Fibroblast of peridontal ligament (primary cell): Measurements from ENCODE around the gene ELAVL1.
"Not testable (repeated sequence)": the region's sequence is repeated elsewhere in the genome, so short reads cannot be mapped to it uniquely, and the experiment has no call there.

Source experiments
- DNase-seq: peaks from one replicate; pipeline ENCODE4 v3.0.0-alpha.2; 2010; ENCODE audit errors: extremely low read depth

The ELAVL1 gene

DNA sequence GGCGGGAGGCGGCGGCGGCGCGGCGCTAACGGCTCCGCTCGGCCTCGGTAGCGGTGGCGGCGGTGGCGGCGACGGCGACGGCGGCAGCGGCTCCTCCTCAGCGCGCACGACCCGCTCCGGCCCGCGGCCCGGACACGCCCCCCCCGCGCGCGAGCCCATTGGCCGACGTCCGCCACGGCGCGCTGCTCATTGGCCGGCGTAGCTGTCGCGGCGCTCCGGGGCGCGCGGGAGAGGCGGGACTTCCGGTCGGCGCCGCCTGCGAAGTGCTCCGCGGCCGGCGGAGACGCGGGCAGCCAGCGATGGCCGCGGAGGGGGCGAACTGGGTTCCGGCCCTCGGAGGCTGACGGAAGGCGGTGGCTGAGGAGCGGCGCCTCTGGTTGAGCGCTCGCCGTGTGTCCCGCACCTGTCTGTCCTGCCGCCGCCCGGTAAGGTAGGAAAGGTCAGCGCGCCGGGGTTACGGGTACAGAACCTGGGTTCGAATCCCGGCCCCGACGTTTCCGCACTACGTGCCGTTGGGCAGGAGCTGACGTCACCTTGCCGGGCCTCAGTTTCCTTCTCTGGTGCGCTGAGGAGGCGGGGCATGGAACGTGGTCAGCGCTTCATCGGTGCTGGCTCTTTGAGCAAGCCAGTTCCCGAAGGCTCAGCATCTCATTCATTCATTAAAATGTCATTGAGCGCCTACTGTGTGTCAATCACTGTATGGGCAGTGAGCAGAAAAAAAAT, at the start of gene ELAVL1:
TSS of gene ELAVL1 (minus strand) at position 108 of the 723 bp plus-strand sequence. CDS start 13,826 bp downstream, outside the sequence.
- peak; percentile 79 for DNase-seq

DNA sequence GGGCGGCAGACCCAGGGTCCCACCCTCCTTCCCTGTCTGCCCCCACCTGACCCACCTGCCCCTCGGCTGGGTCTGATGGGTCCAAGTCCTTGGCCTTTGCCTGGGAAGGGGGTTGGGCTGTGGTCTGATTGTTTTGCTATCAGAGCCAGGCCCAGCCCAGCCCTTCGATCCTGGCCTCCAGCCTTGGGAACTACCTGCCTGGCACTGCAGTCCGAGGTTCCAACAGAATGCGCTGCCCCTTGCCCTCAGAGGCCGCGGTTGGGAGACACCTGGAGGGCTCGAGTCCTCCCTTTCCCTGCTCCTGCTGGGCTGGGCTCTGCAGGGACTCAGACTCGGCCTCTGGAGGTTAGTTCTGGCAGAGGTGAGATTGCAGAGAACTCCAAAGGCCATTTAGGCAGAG, 48.7 kb upstream of the ELAVL1 start:
- DNase-seq: no peak

DNA sequence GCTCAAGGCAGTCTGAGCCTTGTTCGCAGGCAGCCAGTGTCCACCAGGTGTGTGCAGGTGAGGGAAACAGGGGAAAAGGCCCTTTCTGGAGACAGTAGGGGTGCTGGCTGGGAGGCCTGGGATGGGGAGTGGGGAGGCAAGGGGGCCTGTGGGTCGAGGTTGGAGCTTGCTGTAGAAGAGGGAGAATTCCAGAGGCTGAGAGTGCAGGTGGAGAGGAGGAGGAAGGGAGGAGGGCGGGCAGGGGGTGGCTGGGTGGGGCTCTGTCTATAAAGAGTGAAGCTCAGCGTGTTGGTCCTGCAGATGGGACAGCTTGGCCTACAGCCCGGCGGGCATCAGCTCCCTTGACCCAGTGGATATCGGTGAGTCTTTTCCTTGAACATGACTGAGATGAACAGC, 47.0 kb upstream of the ELAVL1 start, which contains the start of gene CCL25:
TSS of gene CCL25 (plus strand) at position 297 of the 396 bp plus-strand sequence. CDS start 290 bp downstream, outside the sequence.
- no peak for DNase-seq

DNA sequence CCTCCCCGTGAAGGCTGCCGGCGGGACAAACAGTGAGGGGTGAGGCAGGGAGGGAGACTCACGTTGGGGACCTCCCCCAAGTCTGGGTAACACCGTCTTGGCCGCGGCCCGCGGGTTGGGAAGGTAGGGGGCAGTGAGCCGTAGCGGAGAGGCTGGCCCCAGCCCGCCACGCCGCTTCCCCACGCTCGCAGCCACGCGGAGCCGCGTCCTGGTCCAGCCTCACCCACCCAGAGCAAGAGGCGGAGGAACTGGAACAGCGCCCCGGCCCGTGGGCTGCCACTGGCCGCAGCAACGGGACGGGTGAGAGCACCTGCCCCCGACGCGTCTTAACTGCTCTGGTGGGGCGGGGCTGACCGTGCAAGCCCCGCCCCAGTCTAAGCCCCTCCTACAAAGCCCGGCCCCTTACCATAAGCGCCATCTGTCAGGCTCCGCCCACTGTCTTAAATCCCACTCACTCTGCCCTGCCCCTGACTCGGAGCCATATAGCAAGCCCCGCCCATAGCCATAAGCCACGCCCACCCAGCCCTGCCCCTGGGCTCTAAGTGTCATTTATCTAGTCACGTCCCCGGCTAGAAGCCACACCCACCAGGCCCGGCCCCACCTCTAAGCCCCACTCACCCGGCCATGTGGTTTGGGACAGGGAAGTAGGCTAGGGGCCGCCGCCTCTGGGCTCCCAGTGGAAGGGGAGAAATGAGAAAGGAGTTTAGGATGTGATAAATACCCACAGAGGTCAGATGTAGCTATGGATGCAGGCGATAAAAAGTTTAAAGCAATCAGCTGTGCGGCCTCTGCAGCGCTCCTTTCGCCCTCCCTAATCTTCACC, 45.0 kb upstream of the ELAVL1 start:
- peak; percentile 11 for DNase-seq

DNA sequence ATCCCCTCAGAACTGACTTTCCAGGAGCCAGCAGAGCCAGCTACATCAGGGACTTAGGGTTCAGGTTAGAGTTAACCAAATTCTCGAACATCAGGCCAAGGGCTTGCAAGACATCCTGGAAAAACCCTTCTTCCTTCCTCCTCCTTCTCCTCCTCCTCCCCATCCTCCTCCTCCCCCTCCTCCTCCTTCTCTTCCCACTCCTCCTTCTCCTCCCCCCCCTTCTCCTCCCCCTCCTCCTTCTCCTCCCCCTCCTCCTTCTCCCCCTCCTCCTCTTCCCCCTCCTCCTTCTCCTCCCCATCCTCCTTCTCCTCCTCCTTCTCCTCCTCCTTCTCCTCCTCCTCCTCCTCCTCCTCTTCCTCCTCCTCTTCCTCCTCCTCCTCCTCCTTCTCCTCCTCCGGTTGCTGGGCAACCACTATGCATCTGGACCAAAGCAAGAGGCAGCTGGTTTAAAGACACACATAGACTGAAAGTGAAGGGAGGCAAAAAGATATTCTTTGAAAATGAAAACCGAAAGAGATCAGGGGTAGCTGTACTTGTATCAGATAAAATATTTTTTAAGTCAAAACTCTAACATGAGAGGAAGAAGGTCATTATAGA, 41.2 kb upstream of the ELAVL1 start:
- DNase-seq: no peak

DNA sequence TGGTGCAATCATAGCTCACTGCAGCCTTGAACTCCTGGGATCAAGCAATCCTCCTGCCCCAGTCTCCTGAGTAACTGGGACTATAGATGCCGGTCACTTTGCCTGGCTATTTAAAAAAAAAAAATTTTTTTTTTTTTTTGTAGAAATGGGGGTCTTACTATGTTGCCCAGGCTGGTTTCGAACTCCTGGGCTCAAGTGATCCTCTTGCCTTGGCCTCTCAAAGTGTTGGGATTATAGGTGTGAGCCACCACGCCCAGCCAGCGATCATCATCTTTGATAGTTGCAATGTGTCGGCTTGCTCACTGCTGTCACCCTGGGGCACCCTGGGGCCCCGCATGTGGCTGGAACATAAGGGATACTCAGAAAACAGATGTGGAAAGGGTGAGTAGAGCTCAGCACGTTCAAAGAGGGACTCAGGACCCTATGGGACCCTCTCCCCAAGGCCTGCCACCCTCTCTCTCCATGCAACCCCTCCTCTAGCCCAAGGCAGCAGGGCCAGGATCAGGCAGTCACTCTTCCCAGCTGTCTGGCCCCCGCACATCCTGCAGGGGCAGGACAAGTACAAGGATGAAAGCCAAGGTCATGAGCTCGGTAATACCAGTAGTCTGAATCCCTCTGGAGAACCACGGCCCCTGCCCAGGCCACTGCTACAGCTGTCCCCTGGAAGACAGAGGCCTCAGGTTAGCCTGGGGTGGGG, 40.6 kb upstream of the ELAVL1 start:
- no peak for DNase-seq

DNA sequence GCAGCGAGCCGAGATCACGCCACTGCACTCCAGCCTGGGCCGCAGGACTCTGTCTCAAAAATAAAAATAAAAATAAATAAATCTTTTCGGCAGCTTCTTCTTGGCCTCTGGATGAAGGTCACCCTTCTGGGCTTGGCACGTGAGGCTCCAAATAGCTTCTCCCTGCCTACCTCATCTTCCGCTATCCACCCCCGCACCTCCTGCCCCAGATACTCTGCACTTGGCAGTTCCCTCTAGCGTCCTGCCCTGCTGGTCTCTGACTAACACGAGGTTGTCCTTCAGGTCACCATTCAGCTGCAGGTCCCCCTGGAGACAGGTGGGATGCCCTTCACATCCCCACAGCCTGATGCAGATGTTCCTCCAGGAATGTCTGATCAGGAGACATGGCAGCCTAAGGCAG, 38.6 kb upstream of the ELAVL1 start:
- no peak for DNase-seq

DNA sequence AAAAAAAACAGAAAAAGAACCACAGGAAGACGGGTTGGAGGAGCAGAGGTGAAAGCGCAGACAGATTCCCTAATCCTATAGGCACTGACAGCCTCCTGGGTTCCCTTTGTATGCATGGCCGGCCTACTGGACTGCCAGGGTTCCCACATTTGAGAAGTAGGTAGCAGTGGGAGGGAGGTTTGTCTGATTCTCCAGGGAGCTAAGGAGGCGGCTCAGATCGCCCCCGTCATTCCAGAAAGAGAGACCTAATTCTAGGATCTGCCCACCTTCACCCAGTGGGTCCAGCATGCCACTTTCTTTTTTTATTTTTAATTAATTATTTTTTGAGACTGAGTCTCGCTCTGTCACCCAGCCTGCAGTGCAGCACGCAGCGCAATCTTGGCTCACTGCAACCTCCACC, 37.5 kb upstream of the ELAVL1 start:
- DNase-seq: no peak

DNA sequence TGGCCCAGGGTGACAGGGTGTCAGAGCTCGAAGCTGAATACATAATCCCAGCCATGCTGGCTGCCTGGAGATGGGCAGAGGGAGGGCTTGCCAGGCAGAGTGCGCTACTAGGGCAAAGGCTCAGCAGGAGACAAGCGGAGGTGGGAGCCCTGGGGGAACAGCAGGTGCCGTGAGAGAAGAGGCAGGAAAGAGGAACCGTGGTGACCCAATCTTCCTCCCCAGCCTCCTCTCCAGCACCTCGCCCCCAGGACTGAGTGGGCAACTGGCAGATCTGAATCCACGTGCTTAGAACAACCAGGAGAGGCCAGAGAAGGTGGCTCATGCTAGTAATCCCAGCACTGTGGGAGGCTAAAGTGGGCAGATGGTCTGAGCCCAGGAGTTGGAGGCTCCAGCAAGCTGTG, 36.1 kb upstream of the ELAVL1 start:
- DNase-seq: no peak

DNA sequence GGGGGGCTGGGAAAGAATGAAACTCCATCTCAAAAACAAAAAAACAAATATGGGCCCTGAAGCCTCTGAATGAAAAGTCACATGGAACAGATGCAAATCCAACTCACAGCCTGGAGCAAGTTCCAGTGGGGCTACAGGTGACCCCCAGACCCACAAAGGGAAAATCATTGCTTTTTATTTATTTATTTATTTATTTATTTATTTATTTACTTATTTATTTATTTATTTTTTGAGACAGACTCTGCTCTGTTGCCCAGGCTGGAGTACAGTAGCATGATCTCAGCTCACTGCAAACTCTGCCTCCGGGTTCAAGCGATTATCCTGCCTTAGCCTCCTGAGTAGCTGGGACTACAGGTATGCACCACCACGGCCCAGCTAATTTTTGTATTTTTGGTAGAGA, 33.8 kb upstream of the ELAVL1 start:
- no peak for DNase-seq

DNA sequence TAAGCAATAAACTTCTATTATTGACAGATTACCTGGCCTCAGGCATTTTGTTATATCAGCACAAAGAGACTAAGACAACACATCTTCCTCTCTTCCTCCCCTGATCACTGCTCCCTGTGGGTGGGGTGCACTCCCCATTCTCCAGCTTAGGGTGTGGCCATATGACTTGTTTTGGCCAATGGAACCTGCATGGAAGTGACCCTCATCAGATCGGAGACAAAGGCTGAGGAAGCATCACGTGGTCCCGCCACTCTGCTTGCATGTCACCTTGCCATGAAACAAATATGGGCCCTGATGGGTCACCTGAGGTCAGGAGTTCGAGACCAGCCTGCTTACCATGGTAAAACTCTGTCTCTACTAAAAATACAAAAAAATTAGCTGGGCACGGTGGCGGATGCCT, 33.4 kb upstream of the ELAVL1 start:
- no peak for DNase-seq

DNA sequence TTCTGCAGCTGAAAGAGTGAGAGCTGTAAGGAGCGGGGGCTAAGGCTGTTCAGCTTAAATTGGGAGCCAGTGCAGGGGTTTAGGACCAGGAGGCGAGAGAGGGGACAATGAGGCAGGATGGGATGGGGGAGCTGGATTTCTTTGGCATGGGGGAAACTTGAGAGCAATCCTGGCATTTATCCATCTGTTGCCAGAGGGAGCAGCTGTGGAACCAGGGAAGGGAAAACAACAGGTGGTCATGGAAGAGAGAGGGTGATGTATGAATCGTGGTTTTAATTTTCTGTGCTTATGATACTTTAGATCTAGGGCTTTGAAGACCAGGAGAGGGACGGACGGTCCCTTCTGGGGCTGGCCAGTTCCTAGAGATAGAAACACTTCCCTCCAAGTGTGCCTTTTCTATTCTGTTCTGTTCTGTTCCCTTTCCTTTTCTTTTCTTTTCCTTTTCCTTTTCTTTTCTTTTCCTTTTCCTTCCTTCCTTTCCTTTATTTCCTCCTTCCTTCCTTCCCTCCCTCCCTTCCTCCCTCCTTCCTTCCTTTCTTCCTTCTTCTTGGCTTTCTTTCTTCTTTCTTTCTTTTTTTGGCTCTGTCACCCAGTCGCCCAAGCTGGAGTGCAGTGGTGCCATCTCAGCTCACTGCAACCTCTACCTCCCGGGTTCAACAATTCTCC, 31.1 kb upstream of the ELAVL1 start:
- no peak for DNase-seq

DNA sequence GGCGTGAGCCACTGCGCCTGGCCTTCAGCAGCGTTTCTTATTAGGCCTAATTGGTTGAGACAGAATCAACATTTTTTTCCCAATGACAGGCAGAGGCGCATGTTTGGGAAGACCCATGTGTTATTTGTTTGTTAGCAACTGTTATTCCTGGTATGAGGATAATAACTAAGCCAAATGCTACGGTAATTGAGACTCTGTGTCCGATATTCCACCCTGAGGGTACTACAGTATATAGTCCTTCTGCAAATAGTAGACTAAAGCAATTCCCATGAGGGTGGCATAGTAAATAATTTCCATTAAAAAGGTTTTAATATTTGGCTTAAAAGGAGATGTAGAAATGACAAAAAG, 28.7 kb upstream of the ELAVL1 start:
- DNase-seq: no peak

DNA sequence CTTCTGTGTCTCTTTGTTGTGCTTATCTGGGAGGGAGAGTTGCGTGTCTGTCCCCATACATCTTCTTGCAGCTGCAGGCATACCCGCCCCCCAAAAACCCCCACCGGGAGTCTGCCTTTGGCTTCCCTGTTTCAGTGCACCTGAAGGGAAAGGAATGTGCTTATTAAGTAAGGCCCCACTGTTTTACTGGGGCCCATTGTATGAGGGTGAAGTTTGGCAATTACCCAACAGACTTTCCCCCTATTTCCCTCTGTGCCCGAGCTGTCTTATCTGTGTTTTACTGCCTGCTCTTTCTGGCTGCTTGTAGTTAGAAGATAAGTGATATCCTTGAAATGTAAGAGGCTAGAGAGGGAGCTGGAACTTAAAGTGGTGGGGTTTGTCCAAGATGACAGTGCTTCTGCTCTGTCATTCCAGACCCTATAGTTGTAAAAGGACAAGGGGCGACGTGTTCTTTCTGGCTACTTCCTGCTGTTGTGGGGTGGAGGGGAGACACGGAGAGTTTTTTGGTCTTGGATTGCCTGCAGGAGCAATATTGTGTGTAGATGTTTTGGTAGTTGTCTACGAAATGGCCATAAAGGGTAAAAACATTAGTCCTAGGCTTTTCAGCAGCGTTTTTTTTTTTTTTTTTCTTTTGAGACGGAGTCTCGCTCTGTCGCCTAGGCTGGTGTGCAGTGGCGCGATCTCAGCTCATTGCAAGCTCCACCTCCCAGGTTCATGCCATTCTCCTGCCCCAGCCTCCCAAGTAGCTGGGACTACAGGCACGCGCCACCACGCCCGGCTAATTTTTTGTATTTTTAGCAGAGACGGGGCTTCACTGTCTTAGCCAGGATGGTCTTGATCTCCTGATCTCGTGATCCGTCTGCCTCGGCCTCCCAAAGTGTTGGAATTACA, 28.1 kb upstream of the ELAVL1 start:
- not testable (repeated sequence) for DNase-seq

DNA sequence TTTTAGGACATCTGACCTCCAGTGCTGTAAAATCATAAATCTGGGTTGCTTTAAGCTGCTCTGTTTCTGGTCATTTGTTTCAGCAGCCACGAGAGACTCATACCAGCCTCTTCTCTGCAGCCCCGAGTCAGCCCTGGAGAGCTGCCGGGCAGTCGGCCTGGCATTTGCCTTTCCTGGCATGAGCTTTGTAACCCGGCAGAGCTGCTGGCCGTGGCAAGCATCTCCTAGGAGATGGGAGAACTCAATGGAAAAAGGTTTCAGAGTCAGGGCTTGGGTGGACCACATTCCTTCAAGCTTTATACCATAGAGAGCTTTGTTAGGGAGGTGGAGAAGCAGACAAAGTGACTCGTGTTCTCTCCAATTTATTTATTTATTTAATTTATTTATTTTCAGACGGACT, 25.5 kb upstream of the ELAVL1 start:
- DNase-seq: peak; percentile 3

DNA sequence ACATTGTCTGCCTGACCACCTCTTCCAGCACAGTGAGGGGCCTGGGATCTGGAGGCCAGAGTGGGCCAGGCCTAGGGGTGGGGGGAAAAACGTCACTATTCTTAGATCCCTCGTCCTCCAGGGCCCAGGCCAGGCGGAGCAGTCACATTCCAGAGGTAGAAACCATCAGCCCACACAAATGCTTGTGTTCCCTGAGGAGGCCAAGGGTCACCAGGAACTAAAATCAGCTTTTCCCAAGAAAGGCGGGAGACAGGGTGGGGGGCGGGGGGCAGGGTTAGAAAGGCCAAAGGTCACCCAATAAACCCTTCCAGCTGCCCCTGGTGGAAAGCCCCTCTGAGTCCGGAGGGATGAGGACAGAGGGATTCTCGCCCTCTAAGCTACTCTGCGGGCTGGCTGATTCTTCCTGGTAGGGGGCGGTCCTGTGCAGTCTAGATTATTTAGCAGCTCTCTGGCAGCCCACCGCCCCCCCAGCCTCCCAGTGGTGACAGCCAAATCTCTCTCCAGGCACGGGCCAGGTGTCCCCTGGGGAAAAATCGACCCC, 23.6 kb upstream of the ELAVL1 start:
- DNase-seq: peak; percentile 19

DNA sequence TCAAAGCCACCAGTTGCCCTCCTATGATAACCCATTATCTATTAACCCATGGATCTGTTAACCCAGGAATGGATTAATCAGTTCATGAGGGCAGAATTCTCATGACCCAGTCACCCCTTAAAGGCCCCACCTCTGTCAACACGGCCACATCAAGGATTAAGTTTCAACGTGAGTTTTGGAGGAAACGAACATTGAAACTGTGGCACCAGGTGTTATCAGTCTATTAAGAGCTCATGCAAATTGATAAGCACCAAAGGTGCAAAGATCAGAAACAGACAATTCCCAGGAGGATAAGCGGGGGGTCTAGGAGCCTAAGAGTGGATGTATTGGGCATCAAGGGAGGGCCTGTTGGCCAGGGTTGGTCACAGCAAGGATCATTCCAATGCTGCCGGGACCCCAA, 19.9 kb upstream of the ELAVL1 start:
- no peak for DNase-seq

DNA sequence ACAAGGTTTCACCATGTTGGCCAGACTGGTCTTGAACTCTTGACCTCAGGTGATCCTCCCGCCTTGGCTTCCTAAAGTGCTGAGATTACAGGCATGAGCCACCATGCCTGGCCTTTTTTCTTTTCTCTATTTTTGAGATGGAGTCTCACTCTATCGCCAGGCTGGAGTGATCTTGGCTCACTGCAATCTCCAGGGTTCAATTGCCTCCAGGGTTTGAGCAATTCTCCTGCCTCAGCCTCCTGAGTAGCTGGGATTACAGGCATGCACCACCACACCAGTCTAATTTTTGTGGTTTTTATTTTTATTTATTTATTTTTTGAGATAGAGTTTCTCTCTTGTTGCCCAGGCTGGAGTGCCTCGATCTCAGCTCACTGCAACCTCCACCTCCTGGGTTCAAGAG, 18.8 kb upstream of the ELAVL1 start:
- not testable (repeated sequence) for DNase-seq

DNA sequence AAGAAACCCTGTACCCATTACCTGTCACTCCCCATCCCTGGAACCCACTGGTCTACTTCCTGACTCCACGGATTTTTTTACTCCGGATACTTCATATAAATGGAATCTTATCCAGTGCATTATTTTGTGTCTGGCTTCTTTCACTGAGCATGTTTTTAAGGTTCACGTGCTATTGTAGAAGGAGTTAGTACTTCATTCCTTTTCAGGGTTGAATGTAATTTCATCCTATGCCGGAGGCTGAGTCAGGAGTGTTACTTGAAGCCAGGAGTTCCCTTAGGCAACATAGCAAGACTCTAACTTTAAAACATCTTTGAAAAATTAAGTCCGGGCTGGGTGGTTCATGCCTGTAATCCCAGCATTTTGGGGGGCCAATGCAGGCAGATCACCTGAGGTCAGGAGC, 17.9 kb upstream of the ELAVL1 start:
- peak; percentile 19 for DNase-seq

DNA sequence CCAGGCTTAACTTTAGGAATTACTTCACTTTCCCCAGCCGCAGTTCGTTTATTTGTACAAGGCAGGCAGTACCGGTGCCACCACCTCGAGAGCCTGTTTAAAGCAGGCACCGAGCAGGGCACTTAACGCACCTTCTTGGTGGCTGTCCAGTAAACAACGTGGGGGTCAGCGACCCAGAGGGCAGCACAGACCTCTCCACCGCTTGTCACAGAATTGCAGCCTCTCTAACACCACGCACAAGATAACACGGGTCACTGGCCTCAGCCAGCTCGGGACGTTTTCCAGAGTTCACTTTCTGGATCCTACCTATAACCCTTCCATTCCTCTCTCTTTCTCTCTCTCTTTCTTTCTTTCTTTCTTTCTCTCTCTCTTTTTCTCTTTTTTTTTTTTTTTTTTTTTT, 16.8 kb upstream of the ELAVL1 start:
- no peak for DNase-seq
